Trophoblast cell (in vitro differentiated cells and primary cell): ENCODE data around the gene ELMOD1.

Experiments
- DNase-seq, 2 donors: peaks; one replicate each; pipeline ENCODE4 v3.0.0-alpha.2; 2016
- H2AFZ ChIP-seq: 2 replicates; pipeline ENCODE4 v1.6.1; 2013; ENCODE audit warnings: low read length, moderate library complexity, mild to moderate bottlenecking; ENCODE audit not compliant: insufficient read depth, poor library complexity
- H2AK5ac ChIP-seq: 2 replicates; pipeline ENCODE4 v1.6.1; 2013; ENCODE audit warnings: mild to moderate bottlenecking, low read length
- H2BK120ac ChIP-seq: 2 replicates; pipeline ENCODE4 v1.6.1; 2013; ENCODE audit warnings: low read length, mild to moderate bottlenecking, moderate library complexity; ENCODE audit not compliant: insufficient read depth, poor library complexity
- H2BK12ac ChIP-seq: 2 replicates; pipeline ENCODE4 v1.6.1; 2013; ENCODE audit warnings: mild to moderate bottlenecking, low read length, moderate library complexity
- H2BK5ac ChIP-seq: 2 replicates; pipeline ENCODE4 v1.6.1; 2013; ENCODE audit warnings: low read length, low read depth, moderate library complexity, mild to moderate bottlenecking; ENCODE audit not compliant: poor library complexity
- H3K14ac ChIP-seq: 2 replicates; pipeline ENCODE4 v1.6.1; 2013; ENCODE audit warnings: mild to moderate bottlenecking, low read length
- H3K18ac ChIP-seq: 2 replicates; pipeline ENCODE4 v1.6.1; 2013; ENCODE audit warnings: mild to moderate bottlenecking, low read length
- H3K23ac ChIP-seq: 2 replicates; pipeline ENCODE4 v1.6.1; 2013; ENCODE audit warnings: low read length
- H3K27ac ChIP-seq: 2 replicates; pipeline ENCODE4 v1.5.1; 2013; ENCODE audit warnings: low read depth, mild to moderate bottlenecking, inconsistent platforms, low read length, moderate library complexity
- H3K27me3 ChIP-seq: 2 replicates; pipeline ENCODE4 v1.6.1; 2013; ENCODE audit warnings: inconsistent platforms, mild to moderate bottlenecking, low read length, moderate library complexity; ENCODE audit not compliant: insufficient read depth
- H3K36me3 ChIP-seq, 2 experiments: 1 replicate in 1 of 2; 2 replicates in 1 of 2; pipeline ENCODE4 v1.6.1; 2013; ENCODE audit warnings: low read length in 2 of 2, mild to moderate bottlenecking in 2 of 2, moderate library complexity in 1 of 2; ENCODE audit not compliant: insufficient read depth in 2 of 2, control insufficient read depth in 1 of 2
- H3K4ac ChIP-seq: 2 replicates; pipeline ENCODE4 v1.6.1; 2013; ENCODE audit warnings: low read depth, mild to moderate bottlenecking, low read length, moderate library complexity
- H3K4me1 ChIP-seq, 2 experiments: 1 replicate in 1 of 2; 2 replicates in 1 of 2; pipeline ENCODE4 v1.6.1; 2013; ENCODE audit warnings: low read length in 2 of 2, mild to moderate bottlenecking in 2 of 2, moderate library complexity in 1 of 2; ENCODE audit not compliant: insufficient read depth in 2 of 2, control insufficient read depth in 1 of 2
- H3K4me2 ChIP-seq: 2 replicates; pipeline ENCODE4 v1.6.1; 2013; ENCODE audit warnings: inconsistent platforms, mild to moderate bottlenecking, low read length, moderate library complexity
- H3K4me3 ChIP-seq: 2 replicates; pipeline ENCODE4 v1.5.1; 2013; ENCODE audit warnings: mild to moderate bottlenecking, low read depth, low read length, inconsistent platforms
- H3K79me1 ChIP-seq: one replicate; pipeline ENCODE4 v1.6.1; 2013; ENCODE audit warnings: low read length
- H3K79me2 ChIP-seq: 2 replicates; pipeline ENCODE4 v1.6.1; 2013; ENCODE audit warnings: low read length, mild to moderate bottlenecking; ENCODE audit not compliant: control insufficient read depth, insufficient read depth, poor library complexity
- H3K9ac ChIP-seq: 2 replicates; pipeline ENCODE4 v1.6.1; 2013; ENCODE audit warnings: mild to moderate bottlenecking, low read length
- H3K9me3 ChIP-seq: 2 replicates; pipeline ENCODE4 v1.6.1; 2013; ENCODE audit warnings: low read depth, mild to moderate bottlenecking, control low read depth, inconsistent platforms, low read length; ENCODE audit not compliant: insufficient read depth
- H4K12ac ChIP-seq: 2 replicates; pipeline ENCODE4 v1.6.1; 2013; ENCODE audit warnings: low read depth, mild to moderate bottlenecking, low read length, moderate library complexity
- H4K8ac ChIP-seq: 2 replicates; pipeline ENCODE4 v1.6.1; 2013; ENCODE audit warnings: low read depth, mild to moderate bottlenecking, low read length, moderate library complexity
- H4K91ac ChIP-seq: one replicate; pipeline ENCODE4 v1.6.1; 2013; ENCODE audit warnings: low read depth, mild to moderate bottlenecking, low read length, moderate library complexity
- WGBS: extraction: QIAGEN DNeasy Blood & Tissue Kit; methylation state at CpG from one replicate; pipeline ENCODE4 v1.1.7; 2013; ENCODE audit warnings: missing lambda C conversion rate; ENCODE audit not compliant: insufficient read length, insufficient coverage; ENCODE audit errors: extremely low coverage; 5-methylcytosine and 5-hydroxymethylcytosine counted together

ELMOD1 gene

DNA sequence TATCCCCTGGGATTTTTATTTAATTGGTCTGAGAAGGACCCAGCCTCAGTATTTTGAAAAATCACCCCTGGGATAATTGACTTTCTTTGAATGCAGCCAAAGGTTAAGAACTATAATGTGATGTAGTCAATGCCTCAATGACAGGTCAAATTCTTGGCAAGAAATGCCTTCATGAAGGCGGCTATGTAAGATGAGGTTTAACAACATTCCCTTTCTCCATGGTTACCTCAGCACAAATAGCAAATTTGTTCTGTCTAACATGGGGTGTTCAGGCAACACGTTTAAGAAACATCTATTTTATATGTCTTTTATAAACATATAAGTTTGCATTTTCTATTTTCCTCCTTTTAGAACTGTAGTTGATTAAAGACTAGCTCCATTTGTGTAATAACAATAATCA is 115.6 kb downstream of the ELMOD1 start:
- peak; percentile 26 to 84 for DNase-seq

DNA sequence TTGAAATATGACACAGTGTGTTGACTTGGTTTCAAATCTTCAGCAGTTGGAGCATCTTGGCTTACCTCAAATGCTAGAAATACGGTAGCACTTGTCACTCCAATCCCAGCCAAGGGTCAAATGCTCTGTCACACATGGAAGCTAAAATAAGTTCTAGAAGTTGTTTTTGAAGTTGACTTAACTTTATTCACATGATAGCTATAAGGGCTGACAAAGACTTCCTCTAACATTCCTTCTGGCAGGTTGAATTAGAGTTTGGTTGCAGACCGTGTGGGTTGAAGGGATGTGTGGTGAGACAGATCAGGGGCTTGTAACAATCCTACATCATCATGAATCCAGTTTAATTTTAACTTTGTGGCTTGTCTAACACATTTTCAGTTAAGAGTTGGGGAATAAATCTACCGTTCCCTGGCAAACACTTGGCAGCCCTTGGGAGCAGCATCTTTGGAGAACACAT is 116.3 kb downstream of the ELMOD1 start:
- no peak overlapping the region for H3K18ac ChIP-seq
- H3K9ac ChIP-seq = no peak overlapping the region
- DNase-seq = no peak
- no peak overlapping the region for H3K27ac ChIP-seq
- H3K4ac ChIP-seq = no peak overlapping the region
- no peaks in the 10 kb centered on the region for H3K79me2 ChIP-seq
- peaks cover 0 to 2% of the 10 kb centered on the region in 2 experiments for H3K36me3 ChIP-seq
- no peaks in the 10 kb centered on the region for H3K9me3 ChIP-seq
- H3K27me3 ChIP-seq = no peaks in the 10 kb centered on the region
- H2AK5ac ChIP-seq = no peak overlapping the region
- H3K4me3 ChIP-seq = no peak overlapping the region
- H2AFZ ChIP-seq = no peak overlapping the region
- H3K14ac ChIP-seq = no peak overlapping the region
- H2BK120ac ChIP-seq = no peak overlapping the region
- no peak overlapping the region for H4K12ac ChIP-seq
- no peak overlapping the region for H2BK12ac ChIP-seq
- H3K4me1 ChIP-seq = peaks cover 0 to 3% of the 10 kb centered on the region in 2 experiments
- WGBS = no CpG with 5 or more reads among the region's 3 CpGs
- H3K4me2 ChIP-seq = no peak overlapping the region
- H3K23ac ChIP-seq = no peak overlapping the region
- no peak overlapping the region for H4K91ac ChIP-seq
- no peak overlapping the region for H2BK5ac ChIP-seq
- H3K79me1 ChIP-seq = peaks cover 4% of the 10 kb centered on the region
- H4K8ac ChIP-seq = no peak overlapping the region

More for the DNA sequence above, 115.6 kb downstream of the ELMOD1 start:
- Histone ChIP-seq H4K8ac (no peak overlapping the region), H3K27ac (no peak overlapping the region), H3K36me3 (peaks cover 0 to 2% of the 10 kb centered on the region in 2 experiments), H3K4me3 (no peak overlapping the region), H3K18ac (no peak overlapping the region), H3K79me1 (peaks cover 4% of the 10 kb centered on the region), H3K27me3 (no peaks in the 10 kb centered on the region), H2BK5ac (no peak overlapping the region), H3K9ac (no peak overlapping the region), H4K91ac (no peak overlapping the region), H3K23ac (no peak overlapping the region), H2AFZ (no peak overlapping the region), H3K9me3 (no peaks in the 10 kb centered on the region), H3K4me1 (no peaks in the 10 kb centered on the region), H2AK5ac (no peak overlapping the region), H2BK120ac (no peak overlapping the region), H3K79me2 (no peaks in the 10 kb centered on the region), H2BK12ac (no peak overlapping the region), H3K14ac (no peak overlapping the region), H3K4me2 (no peak overlapping the region), H3K4ac (no peak overlapping the region), H4K12ac (no peak overlapping the region)
- WGBS = no CpG with 5 or more reads among the region's 2 CpGs

DNA sequence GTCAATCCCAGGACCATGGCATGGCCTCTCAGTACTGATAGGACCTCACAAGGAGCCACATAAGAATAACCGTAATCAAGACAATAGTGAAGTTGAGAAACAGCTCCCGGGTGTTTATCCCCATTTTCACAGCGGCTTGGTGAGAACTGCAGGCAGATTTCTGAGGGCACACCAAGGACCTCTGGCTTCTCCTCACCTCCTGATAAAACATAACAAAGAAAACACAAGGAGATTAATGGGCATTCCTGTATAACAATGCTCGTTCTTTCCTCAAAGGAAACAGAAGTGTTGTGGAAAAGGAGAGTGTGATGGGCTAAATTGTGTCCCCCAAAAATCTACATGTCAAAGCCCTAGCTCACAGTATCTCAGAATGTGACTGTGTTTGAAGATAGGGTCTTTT is 116.9 kb downstream of the ELMOD1 start:
- H4K91ac ChIP-seq = no peak overlapping the region
- H3K27ac ChIP-seq = no peak overlapping the region
- no peak overlapping the region for H3K14ac ChIP-seq
- peaks cover 0 to 2% of the 10 kb centered on the region in 2 experiments for H3K36me3 ChIP-seq
- H3K79me1 ChIP-seq = peaks cover 4% of the 10 kb centered on the region
- H2BK120ac ChIP-seq = peak overlapping the region; percentile 35
- no peaks in the 10 kb centered on the region for H3K27me3 ChIP-seq
- H2BK5ac ChIP-seq = no peak overlapping the region
- no CpG with 5 or more reads among the region's 4 CpGs for WGBS
- peaks cover 0 to 3% of the 10 kb centered on the region in 2 experiments for H3K4me1 ChIP-seq
- H3K18ac ChIP-seq = no peak overlapping the region
- H3K4me2 ChIP-seq = no peak overlapping the region
- H3K79me2 ChIP-seq = no peaks in the 10 kb centered on the region
- H3K23ac ChIP-seq = no peak overlapping the region
- no peak overlapping the region for H4K12ac ChIP-seq
- H2AFZ ChIP-seq = no peak overlapping the region
- no peak overlapping the region for H4K8ac ChIP-seq
- H3K4me3 ChIP-seq = no peak overlapping the region
- DNase-seq = no peak
- no peak overlapping the region for H2AK5ac ChIP-seq
- no peak overlapping the region for H2BK12ac ChIP-seq
- H3K4ac ChIP-seq = no peak overlapping the region
- H3K9ac ChIP-seq = no peak overlapping the region
- H3K9me3 ChIP-seq = no peaks in the 10 kb centered on the region

DNA sequence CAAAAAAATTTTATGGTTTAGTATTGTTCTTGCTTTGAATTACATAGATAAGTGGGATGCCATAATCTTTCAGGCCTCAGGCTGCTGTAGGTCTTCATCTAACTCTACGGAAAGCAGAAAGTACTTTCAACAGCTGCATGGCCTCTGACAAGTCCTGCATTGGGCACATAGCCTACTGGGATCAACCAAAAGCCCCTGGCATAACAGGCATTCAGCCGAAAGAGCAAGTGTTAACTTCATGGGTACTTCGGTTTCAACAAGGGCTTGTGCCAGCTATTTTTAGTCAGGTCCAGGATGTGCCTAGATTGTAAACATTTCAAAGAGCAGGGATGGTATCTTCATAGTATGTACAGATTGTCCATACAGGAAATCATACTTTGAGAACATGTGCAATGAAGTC is 117.8 kb downstream of the ELMOD1 start:
- Histone ChIP-seq H3K79me2 (no peaks in the 10 kb centered on the region), H3K36me3 (peaks cover 0 to 2% of the 10 kb centered on the region in 2 experiments), H2AFZ (no peak overlapping the region), H3K9me3 (no peaks in the 10 kb centered on the region), H3K27ac (no peak overlapping the region), H3K4me3 (no peak overlapping the region), H3K4ac (no peak overlapping the region), H2BK12ac (no peak overlapping the region), H3K18ac (no peak overlapping the region), H2BK5ac (no peak overlapping the region), H4K8ac (no peak overlapping the region), H3K23ac (no peak overlapping the region), H3K79me1 (peaks cover 4% of the 10 kb centered on the region), H3K4me1 (peaks cover 0 to 3% of the 10 kb centered on the region in 2 experiments), H4K12ac (no peak overlapping the region), H2BK120ac (no peak overlapping the region), H3K9ac (no peak overlapping the region), H4K91ac (no peak overlapping the region), H3K4me2 (no peak overlapping the region), H3K14ac (no peak overlapping the region), H2AK5ac (no peak overlapping the region), H3K27me3 (no peaks in the 10 kb centered on the region)
- no CpG with 5 or more reads among the region's 3 CpGs for WGBS
- DNase-seq = no peak
